ENCODE results near the gene GFY.
A peak's percentile ranks its signal among the peaks of the same experiment; 100 is the strongest.

Gene GFY

DNA sequence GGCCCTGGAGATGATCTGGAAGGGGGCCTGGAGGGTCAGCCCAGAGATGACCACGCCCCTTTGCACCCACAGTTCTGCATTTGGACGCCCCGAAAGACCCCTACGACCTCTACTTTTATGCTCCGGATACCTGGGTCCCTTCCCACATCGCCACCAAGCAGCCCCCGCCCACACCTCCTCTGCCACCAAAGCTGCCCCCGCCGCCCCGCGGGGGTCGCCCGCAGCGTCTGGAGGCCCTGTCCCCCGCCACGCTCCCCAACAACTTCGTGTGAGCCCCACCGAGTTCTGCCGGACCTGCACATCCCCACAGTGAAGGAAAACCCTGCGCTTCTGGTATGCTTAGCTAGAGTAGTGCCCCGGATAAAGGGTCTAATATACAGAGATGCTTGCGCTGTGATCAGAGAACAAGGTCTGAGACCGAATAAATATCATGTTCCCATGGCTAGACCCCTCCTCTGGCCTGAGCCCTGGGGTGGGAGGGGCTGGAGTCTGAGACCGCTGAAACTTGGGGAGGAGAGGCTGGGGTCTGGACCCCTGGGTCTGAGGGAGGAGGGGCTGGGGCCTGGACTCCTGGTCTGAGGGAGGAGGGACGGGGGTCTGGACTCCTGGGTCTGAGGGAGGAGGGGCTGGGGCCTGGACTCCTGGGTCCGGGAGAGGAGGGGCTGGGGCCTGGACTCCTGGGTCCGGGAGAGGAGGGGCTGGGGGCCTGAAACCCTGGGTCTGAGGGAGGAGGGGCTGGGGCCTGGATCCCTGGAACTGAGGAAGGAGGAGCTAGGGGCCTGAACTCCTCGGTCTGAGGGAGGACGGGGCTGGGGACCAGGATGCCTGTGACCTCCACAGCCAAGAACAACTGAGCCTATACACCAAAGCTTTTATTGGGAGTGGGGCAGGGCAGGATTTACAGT is 3.6 kb downstream of the GFY start:
- no peak for DNase-seq (ENCODE audit: low spot score)

DNA sequence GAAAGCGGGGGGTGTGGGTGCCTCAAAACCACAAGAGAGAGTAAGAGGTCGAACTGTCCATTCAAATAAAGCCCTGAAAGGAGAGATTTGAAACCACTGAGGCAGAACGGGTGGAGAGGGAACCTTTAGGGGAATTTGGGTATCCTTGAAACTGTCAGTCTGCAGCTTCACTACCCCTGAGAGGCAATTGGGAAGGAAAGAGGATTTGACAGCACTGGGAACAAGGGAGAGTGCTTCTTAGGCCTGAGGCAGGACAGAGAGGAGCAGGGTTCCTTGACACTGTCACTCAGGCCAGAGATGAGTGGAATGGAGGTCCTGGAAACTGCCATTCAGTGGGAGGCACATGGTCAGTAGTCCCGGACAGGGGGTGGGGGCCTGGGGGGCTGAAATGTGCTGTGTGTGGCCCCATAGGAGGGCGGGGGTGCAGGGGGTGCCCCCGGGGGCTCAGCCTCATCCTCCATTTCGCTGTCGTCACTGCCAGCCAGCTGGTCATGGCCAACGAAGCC is 5.0 kb downstream of the GFY start:
- DNase-seq (ENCODE audit: low spot score): no peak

DNA sequence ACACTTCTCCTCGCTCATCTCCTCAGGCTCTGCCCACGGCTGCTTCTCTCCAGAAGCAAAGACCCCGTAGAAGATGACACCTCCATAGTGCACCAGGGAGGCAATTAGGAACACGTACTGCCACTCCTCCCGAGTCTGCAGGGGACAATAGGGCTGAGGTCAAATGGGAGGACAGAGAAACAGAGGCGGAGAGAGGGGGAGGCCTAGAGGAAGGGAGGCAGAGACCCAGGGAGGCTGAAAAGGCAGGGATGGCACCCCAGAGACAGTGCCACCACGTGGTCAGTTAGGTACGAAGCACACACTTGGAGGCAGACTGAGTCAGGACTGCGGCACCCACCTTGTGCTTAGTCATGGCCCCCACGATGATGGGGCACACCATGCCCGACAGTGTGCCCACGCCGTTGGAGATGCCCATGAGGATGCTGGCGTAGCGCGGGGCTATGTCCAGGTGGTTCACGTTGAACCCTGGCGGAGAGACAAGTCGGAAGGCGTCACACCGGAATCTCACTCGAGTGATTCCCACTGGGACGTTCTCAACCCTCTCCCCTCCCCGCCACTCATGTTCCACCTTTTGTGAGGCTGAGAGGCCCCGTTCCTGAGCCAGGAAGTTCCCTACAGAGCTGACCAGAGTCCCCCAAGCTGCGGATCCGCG is 5.6 kb downstream of the GFY start:
- DNase-seq (ENCODE audit: low spot score): no peak

DNA sequence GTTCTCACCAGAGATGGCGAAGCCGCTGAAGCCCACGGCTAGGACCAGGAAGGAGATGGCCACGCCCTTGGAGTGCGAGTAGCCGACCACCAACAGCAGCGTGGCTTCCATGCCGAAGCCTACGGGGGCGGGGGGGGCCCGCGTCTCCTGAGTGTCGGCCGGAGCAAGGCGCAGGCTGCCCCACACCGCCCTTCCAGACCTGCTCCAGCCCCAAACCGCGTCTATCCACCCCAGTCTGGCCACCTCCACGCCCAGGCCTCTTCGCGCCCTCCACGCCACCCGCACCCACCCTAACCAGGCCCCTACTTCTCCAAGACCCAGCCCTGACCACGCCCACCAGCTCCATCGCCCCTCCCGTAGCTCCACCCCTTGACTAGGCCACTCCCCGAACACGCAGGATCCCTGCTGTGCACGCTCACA is 6.2 kb downstream of the GFY start:
- no peak for DNase-seq (ENCODE audit: low spot score)

DNA sequence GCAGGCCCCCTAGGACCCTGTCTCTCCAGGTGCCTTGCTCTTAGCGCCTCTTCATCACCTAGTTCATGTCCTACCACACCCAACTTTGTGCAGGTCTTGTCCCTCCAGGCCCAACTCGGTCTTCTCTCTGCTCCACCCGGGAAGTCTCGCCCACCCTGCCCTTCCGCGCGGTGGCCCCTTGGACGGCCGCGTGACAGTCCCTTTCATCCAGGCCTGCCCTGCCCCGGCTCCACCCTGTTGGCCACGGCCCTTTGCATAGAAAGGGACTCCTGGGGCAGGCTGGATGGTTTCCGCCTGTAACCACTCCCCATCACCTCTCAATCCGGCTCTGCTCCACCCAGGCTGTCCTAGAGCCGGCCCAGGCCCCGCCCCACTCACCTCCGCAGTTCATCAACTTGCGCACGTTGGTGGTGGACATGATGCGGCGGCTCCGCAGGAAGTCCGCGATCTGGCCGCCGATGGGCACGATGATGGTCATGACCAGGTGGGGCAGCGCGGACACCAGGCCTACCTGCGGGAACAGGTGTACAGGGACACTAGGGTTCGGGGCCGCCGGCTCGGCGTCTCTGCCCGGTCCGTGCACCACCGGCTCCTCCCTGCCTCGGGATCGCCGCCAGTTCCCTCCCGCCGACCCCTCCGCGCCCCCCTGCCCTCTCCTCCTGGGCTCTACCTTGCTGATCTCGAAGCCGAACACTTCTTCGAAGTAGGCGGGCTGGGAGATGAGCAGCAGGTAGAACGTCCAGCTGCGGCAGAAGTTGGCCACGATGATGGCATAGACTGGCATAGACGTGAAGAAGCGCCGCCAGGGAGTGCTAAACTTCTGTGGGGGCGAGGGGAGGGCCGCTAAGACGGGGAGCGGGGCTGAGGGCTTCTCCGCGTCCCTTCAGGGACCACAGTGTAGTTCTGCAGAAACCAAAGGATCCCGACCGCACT is 7.2 kb downstream of the GFY start:
- no peak for DNase-seq (ENCODE audit: low spot score)

DNA sequence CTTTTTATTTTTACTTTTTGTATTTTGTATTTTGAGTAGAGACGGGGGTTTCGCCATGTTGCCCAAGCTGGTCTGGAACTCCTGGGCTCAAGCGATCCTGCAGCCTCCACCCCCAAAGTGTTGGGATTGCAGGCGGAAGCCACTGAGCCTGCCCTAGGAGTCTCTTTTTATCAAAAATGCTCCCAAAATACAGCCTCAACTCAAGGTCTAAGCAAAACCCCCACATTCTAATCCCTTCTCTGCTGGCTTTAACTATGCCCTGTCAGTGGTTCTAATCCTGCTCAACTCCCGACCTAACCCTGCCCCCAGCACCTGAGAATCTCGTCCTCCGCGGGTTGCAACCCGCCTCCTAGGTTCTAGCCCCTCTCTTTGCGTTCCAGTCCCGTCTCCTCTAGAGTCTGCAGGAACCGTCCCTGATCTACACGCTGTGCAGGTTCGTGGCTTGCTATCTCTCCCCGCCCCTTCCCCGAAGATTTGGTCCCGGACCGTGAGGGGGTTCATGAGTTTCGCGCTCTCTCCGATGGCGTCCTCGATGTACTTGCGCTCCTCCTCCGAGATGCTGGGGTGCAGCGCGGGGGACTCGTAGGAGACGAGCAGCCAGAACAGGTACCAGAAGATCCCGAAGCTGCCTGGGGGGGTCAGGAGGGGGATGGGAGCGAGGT is 8.2 kb downstream of the GFY start:
- no peak for DNase-seq (ENCODE audit: low spot score)

DNA sequence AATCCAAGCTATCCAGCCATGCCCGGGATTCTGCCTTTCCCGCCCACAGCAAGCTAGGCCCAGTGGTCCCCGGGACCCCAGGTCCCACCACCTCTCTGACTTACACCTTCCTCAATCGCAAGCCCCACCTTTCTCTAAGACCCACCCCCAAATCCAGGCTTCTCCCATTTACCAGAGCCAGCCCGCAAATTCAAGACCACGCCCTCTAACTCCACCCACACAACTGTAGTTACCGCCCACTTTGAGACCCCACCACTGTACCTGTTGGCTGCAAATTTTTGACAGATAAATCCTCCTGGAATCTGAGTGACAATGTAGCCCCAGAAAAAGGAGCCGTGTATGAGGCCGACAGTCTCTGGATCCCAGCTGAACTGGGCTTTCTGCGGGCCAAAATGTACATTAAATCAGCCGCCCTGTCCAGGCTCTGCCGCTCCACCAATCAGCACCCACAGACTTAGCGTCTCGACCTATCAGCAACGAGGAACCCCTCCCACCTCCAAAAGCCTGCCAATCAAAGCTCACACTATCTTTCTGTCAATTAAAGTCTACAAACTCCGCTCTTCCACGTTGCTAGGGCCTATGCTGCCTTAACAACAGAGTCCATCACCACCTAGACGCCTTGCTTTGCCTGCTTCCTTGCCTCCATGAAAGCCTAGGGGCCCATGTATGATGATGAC is 9.9 kb downstream of the GFY start:
- no peak for DNase-seq (ENCODE audit: low spot score)

DNA sequence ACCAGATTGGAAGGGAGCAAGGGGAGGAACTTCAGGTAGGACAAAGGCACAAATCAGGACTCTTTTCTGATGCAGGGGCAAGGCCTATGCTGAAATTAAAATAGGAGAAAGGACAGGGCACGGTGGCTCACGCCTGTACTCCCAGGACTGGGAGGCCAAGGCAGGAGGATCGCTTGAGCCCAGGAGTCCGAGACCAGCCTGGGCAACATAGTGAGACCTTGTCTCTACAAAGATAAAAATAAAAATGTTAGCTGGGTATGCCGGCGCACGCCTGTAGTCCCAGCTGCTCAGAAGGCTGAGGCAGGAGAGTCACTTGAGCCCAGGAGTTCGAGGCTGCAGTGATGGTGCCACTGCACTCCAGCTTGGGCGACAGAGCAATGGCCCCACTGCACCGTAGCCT is 10.5 kb downstream of the GFY start:
- no peak for DNase-seq (ENCODE audit: low spot score)

DNA sequence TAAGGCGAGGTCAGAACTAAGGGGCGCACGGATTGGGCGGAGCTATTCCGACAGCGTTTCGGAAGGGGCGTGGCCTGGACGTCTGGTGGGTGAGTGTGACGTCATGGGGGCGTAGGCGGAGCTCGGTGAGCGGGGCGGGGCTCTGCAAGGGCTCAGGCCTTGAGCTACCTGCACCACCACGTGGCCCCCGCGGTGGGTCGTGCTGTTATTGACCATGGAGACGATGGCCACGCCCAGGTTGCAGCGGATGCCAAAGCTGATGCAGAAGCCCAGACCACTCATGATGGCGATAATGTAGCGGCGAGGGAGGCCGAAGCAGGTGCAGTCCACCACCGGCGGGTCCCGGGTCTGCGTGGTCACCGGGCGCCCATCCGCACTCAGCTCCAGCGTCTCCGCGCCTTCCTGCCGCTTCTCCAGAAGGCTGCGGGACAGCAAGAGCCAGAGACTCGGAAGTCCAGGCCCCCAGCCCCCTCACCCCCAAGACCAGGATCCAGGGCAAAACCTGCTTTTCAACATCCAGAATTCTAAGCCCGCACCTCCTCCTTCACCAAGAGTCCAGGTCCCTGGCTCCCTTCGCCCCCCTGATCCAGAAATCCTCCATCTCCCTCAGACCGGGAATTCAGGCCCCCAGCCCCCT is 11.3 kb downstream of the GFY start:
- DNase-seq (ENCODE audit: low spot score): no peak

DNA sequence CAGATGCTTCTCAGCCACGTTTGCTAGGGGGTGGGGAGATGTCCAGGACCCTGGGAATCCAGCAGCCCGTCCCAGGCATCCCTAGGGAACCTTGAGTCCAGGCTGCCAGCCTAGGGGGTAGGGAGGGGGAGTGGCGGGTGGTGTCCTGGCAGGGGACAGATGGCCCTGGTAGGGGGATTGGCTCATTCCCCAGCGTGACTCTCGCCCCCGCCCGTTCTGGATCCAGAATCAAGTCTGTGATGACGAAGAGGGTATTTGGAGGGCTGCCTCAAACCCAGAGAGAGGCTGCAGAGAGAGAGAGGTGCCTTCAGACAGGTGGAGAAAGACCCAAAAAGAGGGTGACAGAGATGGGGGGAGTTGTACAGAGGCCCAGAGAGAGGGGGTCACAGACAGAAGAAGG is 12.0 kb downstream of the GFY start:
- DNase-seq (ENCODE audit: low spot score): no peak

DNA sequence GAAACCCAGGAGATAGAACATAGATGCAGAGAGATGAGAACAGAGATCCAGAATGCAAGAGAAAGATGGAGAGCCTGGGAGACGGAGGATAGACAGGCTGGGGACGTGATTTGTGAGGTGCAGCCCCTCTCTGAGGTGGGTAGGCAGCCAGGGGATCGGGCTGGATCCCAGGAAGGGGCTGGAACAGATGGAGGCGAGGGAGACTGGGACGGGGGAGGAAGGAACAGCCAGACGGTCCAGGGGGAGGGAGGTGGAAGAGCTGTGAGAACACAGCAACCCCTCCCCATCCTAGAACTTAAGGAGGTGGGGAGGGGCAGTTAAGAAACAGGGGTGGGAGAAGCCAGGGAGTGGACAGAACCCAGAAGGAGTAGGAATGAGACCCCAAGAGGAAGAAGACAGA is 13.1 kb downstream of the GFY start:
- DNase-seq (ENCODE audit: low spot score): no peak

DNA sequence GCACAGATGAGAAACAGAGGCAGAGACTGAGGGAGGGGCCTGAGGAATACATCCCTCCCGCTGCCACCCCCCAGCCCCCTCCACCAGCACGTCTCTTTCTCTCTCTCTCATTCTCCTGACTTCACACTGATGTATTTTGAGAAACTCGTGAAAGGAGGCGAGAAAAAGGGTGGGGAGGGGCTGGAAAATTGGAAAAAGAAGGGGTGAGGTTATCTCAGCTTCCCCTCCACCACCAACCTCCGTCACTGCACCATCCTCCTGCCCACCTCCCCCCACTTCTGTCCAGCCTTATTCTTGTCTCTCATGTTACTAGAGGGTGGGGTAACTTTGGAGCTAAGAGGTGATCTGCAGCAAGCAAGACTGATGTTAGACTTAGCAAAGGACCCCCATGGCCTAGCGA is 14.6 kb downstream of the GFY start:
- DNase-seq (ENCODE audit: low spot score): no peak

DNA sequence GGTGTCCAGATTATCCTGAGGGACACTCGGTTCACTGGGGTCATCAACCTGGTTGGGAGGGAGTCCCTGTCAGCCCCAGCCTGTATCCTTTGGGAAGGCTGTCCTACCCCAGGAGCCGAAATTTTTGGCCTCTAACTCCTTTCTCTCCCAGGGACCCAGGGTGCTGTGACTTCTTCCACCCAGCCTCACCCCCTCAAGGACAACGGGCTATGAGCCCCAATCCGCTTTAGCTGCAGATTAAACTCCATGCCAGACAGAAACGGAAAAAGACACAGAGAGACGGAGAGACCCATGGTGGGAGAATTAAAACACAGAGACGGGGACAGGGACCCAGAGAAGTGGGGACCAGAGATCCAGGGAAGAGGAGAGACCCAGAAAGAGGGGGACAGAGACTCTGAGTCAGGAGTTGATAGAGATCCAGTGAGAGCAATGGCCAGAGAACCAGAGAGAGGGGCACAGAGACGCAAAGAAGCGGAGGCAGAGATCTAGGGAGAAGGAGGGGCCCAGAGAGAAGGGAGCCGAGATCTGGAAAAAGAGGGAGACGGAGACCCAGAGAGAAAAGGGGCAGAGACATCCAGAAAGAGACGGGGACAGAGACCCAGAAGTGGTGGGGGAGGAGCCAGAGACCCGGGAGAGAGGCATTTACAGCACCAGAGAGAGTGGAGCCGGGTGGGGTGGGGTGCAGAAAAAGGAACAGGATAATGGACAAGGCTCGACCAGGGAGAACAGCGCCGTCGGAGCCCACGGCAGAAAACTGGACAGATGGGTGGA is 15.4 kb downstream of the GFY start:
- no peak for DNase-seq (ENCODE audit: low spot score)

DNA sequence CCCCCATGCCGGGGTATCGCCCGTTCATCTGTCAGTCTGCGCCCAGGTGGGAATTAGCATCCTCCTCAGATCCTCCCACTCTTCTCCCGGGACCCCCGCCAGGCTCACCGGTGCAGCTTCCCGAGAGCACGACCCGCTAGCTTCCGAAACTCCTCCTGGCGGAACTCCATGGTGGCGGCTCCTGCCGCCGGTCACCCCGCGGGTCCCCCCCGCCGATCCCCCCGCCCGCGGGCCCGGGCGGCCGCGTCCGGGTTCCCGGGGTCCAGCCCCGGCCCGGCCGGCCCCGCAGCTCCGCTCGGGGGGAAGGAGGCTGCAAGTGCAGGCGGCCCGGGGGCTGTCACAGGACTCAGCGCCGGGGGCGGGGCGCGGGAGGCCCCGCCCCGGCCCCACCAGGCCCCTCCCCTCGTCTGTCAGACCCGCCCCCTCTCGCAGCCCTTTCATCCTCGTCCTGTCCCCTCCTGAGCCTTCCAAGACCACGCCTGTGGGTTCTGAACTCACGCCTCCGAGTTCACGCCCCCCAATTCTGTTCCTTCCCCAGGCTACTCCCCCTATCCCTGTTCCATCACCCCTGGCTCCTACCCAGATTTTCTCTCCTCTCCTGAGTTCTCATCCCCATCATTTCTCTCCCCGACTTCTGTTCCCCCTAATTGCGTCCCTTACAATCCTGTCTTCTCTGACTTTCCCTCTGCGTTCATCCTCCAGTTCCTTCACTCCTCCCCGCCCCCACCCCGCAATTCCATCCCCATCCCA is 16.2 kb downstream of the GFY start, which contains the start of gene SLC17A7:
SLC17A7 (minus strand) TSS at position 318 of the 750 bp plus-strand sequence; CDS start at position 170, 148 bp downstream.
- DNase-seq (ENCODE audit: low spot score): peak; percentile 66

DNA sequence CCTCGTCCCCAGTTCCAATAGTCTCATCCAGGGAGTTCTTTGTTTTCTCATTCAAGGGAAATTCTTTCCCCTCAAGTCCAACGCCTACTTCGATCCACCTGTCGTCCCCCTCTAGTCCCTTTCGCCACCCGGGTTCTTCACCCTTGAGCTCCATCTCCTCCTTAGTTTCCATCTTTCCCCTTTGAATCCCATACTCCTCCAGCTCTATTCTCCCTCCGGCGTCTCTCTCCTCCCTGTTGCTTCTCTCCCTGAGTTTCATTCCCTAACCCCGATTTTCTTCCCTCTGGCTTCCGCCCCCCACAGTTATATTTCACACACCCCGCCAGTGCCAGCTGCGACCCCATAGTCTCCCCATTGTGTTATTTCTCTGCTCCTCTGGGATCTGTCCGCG is 16.8 kb downstream of the GFY start:
- DNase-seq (ENCODE audit: low spot score): no peak

DNA sequence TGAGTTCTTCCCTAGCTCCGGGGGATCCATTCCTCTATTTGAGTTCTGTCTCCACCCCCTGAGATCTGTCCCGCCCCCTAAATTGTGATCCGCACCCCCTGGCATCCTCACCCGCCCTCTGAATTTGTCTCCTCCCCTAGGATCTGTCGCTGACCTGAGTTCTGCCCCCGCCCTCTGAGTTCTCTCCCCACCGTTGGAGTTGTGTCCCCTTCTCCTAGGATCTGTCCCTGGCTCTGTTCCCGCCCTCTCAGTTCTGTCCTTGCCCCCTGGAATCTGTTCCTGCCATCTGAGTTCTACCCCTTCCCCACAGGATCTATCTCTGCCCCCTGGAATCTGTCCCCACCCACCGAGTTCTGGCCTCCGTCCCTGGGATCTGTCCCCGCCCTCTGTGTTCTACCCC is 17.2 kb downstream of the GFY start:
- DNase-seq (ENCODE audit: low spot score): no peak

DNA sequence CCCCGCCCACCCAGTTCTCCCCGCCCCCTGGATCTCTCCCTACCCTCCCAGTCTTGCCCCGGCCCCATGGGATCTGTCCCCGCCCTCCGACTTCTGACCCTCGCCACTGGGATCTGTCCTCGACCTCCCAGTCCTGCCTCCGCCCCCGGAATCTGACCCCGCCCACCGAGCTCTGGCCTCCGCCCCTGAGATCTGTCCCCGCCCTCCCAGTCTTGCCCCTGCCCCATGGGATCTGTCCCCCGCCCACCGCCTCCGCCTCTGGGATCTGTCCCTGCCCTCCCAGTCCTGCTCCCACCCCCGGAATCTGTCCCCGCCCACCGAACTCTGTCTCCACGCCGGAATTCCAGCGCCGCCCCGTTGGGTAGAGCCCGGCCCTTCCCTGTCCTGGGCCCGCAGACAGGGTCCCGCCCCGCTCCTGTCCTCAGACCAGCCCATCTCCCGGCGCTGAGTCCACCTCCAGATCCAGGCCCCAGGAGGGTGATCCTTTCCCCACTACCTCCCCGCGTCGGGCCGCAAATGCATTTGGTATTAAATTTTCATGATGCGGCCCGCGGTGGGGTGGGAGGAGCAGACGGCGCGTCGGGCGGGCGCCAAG is 17.7 kb downstream of the GFY start:
- DNase-seq (ENCODE audit: low spot score): peak; percentile 93

DNA sequence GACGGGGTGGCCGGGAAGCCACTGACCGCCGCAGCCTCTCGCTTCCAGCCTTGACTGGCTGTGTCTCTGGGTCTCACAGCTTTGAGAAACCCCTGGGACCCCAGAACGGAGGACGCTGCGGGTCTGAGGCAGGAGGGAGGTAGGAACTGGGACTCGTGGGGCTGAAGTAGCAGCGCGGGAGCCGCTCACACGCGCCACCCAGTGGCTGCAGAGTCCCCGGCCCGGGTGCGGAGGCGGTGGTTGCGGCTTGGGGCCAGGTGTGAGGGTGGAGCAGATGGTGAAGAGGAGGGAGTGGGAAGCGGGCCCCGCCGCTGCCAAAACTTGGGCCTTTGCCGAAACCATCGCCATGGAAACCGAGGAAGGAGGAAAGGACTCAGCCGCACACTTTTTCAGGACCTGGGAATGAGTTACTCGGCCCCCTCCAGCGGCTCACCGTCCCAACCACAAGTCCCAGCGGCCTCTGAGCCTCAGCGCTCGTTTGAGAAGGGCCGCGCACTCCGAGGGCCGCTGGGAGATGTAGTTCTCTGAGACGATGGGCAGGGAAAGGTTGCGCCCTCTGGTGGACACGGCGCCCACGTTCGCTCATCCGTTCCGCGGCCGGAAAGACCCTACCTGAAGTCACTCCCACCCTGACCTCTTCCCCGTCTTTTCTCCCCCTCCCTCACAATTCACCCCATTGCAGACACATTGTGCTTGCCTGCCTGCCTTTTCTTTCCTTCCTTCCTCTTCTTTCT is 18.3 kb downstream of the GFY start:
- peak; percentile 95 for DNase-seq (ENCODE audit: low spot score)
